Posterior vena cava (tissue), 2 donors: ENCODE data around the gene ABRACL. TPM values are rescaled to one million over a fixed set of nuclear protein-coding genes. Genes with fewer than 3 reads are reported as not detected.
"Not testable (repeated sequence)": the region's sequence is repeated elsewhere in the genome, so short reads cannot be mapped to it uniquely, and the experiment has no call there.

Experiments used
- DNase-seq: peaks from one replicate; pipeline ENCODE4 v3.0.0-alpha.2; 2020; ENCODE audit warnings: low spot score
- intact Hi-C, 2 donors: fragments of 100-400 bp; cut with DNase I; formaldehyde crosslinking; loops; one replicate each; pipeline versions ENCODE4 v1.14.1 to v1.14.2; 2022 to 2023
- total RNA-seq, 2 donors: library from RNA; stranded (reverse); fragmentation: NEBNext Ultra II Directional; extraction: Animal tissue kit (Norgen Biotek cat#: 25700); gene quantifications; one replicate each; pipeline ENCODE4 v1.2.1, GENCODE V29; 2021
- donor health status: DM: yes; HTN: yes; CAD: no.
- donor health status: DM: yes; HTN: yes; CAD: no.

ABRACL gene
- total RNA-seq, 2 donors from 2014 or later, result 15.0 to 16.2 TPM

DNA sequence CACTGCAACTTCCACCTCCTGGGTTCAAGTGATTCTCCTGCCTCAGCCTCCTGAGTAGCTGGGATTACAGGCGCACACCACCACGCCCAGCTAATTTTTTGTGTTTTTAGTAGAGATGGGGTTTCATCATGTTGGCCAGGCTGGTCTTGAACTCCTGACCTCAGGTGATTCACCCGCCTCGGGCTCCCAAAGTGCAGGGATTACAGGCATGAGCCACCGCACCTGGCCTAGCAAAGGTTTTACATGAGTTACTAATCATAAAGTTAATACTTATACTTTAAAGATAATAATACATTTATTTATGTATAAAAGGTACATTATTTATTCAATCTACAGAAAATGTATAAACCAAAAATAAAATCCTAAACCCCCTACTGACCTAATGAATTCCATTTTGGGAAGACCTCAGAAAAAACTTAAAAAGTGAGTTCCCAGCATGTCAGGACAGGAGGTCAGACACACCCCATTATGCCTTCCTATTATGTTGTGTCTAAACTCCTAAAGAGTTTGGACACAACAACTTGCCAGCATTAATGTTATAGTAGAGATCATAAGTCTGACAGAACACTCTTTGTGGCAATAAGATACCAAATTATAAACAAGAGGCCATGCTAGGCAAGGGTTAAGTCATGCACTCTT, 21.7 kb downstream of the ABRACL start:
- intact Hi-C loops, result not testable (repeated sequence)

DNA sequence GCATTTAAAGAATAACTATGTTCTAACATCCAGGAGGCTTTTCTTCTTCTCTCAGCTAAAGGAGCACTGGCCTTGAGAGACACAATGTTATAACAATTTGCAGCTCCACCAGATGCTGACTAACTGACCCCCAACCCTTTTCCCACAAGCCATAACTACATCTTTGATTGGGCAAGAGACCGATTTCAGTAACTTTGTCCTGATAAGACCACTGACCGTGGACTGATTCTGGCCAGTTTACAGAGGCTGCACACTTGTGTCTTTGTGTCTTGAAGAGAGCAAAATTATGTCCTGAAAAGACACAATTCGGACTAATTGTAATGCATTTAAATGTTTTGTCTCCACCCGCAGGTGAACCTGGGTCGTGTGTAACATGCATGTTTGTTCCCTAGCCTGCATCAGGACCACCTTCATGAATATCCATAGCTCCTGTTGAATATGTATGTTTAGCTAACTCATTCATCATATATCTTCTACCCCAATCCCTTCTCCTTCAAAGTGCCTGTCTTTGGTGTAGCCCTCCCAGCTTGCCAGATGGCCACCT, 22.3 kb downstream of the ABRACL start:
- intact Hi-C loops, result loop anchor here in 1 of 2 donors (1.0 kb wide), 1 partner anchor 26 kb away; no protein-coding TSS in a partner anchor

More for the DNA sequence above, 21.7 kb downstream of the ABRACL start:
- not testable (repeated sequence) for DNase-seq

DNA sequence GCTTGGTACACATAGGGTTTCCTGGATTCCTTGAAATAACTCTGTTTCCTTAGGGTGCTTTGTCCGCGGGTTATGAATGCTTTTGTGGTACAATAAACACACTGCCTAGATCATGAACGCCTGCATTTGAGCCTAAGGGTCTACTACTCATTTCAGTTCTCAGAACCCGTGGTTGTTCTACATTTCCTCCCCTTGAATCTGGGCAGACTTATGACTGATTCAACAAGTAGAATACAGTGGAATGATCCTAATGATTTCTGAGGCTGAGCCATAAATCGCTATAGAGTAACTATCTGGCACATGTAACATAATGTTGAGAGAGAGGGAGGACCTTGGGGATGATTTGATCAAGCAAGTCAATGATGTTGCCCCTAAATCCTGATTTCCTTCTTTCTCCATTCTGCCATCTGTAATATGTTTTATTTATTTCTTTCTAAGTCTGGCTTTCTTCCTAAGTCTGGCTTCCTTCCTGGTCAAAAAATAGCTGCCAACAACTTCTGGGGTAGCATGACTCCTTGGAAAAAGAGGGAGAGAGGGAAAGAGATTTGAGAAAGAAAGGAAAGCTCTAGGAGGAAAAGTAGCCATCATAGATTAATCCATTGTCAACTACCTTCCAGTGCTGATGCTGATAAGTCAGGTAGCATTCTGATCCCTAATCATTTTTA, 23.0 kb downstream of the ABRACL start:
- DNase-seq, result no peak
- intact Hi-C loops, result loop anchor here in 1 of 2 donors (1.0 kb wide), 1 partner anchor 26 kb away; no protein-coding TSS in a partner anchor

More for the DNA sequence above, 22.3 kb downstream of the ABRACL start:
- no peak for DNase-seq

DNA sequence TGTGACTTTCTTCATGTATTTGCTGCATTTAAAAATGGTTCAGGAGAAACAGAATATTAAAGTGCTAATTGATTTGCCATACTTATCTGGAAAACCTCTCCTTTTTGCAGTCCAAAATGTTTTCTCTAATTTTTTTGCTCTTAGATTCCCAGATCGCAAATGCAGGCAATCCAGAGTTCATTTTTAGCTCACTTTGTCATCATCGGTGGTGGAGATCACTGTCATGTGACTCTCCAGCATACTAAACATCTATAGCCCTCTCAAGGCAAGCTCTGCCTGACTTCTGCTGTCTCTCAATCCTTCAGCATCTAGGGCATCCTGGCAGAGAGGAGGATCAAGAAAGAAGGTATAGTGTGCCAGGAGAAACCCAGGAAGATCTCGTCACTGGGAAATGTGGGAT, 24.8 kb downstream of the ABRACL start:
- intact Hi-C loops, result no loop called here
- no peak for DNase-seq

DNA sequence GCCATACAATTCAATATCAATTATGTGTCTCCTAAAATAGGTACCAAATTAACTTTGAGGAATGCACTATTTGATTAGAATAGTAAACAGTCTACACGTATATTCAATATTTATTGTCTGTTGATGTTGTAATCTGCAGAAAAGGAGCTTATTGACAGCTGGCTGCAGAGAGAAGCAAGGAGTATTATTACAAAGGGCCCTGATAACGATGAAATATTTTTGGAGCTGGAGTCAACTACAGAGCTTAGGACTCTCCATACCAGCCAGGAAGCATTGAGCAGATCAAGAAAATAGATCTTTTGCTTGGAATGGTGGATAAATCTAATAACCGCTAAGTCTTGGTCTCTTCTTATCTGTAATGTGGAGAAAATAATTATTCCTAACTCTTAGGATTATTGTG, 25.5 kb downstream of the ABRACL start:
- no peak for DNase-seq
- intact Hi-C loops, result no loop called here

DNA sequence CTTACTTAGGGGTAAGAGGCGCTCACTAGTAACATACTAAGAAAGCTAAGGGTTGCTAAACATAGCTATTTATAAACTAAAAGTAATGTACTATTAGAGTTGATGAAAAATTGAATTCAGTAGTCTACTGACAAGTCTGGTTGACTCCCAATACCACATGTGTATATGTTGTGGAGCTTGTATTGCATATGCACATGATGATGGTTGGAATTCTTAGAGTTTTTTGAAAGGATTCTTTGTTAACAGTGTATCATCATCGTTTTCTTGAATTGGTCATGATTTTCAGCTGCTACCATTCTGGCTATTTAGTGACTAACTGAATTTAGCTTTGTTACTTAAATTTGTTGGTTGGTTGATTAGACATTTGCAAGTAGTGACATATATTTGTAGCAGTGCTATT, 27.2 kb downstream of the ABRACL start:
- intact Hi-C loops, result no loop called here

DNA sequence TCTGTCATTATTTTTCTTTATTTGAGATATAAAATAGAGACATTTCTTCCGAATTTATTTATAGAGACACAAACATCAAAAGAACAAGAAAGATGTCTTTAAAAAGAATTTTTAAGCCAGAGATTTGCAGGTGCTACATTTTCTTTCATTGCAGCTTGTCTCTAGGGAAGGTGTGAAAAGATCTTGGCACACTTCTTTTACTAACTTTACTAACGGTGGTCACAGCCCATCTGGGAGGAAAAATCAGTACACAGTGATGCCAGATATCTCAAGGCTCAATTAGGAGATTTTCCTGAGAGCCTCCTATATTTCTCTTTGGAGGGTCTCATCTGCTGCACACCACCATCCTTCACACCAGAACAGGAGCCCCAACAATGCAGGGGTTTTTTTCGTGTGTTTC, 29.5 kb downstream of the ABRACL start:
- DNase-seq, result no peak
- intact Hi-C loops, result no loop called here

More for the DNA sequence above, 27.2 kb downstream of the ABRACL start:
- DNase-seq, result no peak

DNA sequence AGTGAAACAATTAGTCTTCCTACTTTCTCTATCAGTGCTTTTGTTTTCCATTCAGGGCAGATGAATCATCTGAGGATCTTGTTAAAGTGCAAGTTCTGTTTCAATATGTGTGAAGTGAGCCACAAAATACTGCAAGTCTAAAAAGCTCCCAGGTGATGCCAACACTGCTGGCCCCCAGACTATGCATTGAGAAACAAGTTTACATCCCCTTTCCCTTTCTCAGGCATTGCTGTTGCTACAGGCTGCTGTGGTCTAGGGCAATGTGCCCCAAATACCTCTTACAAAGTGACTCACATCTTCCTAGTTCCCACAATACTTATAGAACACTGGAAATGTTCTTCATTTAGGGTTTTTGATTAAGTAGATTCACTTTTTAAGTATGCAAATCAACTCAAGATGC, 31.8 kb downstream of the ABRACL start:
- intact Hi-C loops, result no loop called here
- DNase-seq, result no peak

DNA sequence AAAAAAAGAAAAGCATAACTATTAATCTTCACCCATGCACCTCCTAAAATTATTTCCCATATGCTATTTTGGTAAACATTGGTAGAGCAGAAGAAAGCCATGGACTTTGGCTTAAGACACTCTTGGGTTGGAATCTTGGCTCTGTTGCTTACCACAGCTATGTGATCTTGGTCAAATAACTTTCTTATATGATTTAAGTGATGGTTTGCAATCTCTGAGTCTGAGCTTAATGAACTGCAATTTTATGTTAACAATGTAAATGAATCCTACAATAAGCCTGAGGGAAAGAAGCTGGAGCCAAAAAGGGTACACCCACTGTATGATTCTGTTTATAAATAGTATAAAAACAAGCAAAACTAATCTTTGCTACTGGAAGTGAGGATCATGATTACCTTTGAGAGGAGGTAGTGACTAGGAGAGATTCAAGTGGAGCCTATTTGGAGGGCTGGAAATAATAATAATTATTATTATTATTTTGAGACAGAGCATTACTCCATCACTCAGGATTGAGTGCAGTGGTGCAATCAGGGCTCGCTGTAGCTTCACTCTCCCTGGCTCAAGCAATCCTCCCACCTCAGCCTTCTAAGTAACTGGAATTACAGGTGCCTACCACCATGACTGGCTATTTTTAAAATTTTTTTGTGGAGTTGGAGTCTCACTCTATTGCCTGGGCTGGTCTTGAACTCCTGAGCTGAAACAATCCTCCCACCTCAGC, 34.5 kb downstream of the ABRACL start:
- intact Hi-C loops, result no loop called here

DNA sequence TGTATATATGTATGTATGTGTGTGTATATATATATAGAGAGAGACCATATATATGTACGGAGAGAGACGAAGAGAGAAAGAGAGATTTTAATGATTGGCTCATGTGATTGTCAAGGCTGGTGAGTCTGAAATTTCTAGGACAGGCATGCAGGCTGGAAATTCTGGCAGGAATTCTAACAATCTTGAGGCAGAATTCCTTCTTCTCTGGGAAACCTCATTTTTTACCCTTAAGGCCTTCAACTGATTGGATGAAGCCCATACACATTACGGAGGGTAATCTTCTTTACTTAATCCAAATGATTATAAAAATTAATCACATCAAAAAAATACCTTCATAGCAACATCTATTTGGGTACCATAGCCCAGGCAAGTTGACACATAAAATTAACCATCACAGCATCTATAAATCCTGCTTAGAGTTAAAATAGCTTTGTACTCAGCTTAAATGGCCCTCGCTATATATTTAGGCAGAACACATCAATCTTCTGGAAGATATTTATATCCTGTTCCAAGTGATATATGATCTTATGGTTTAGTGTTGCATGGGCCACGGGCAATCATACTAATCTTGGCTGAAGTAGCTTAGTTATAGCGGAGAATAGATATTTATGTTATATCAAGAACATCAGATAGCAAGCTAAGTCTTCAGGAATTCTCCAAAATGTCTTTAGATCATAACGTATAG, 36.6 kb downstream of the ABRACL start:
- DNase-seq, result no peak
- intact Hi-C loops, result no loop called here

More for the DNA sequence above, 34.5 kb downstream of the ABRACL start:
- DNase-seq, result no peak

DNA sequence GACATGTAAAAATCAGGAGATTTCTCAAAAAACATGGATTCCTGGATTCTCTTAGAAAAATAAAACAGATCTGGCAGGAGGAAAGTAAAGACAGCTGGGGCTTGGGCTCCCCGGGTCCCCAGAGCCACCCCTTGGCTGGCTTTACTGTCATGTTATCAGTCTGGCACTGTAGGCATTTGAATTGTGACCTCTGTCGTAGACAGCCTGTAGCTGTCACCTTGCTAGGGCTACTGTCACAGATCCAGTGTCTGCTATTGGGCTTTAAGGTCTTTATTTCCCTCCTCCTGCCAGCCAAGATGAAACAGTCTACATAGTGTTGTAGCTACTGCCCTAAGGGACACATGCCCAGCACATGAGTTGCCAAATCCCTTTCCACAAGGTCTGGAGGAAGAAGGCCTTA, 37.5 kb downstream of the ABRACL start:
- intact Hi-C loops, result no loop called here
- DNase-seq, result no peak

DNA sequence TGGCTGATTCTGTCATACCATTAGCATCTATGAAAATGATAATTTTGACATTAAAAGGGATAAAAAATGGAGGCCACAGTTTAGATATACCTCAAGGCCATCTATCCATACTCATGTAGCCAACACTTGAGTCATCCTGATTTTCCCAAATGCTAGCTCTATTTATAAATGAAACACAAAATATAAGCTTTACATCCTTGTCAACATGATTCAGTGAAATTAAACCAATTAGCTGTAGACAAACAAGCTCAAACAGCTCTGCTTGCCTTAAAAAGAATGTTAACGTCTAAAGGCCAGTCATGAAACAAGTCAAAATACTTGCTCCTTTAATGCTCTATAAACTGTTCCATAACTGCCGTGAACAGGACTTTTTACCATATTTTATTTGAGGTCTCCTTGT, 40.3 kb downstream of the ABRACL start:
- DNase-seq, result no peak
- intact Hi-C loops, result no loop called here

DNA sequence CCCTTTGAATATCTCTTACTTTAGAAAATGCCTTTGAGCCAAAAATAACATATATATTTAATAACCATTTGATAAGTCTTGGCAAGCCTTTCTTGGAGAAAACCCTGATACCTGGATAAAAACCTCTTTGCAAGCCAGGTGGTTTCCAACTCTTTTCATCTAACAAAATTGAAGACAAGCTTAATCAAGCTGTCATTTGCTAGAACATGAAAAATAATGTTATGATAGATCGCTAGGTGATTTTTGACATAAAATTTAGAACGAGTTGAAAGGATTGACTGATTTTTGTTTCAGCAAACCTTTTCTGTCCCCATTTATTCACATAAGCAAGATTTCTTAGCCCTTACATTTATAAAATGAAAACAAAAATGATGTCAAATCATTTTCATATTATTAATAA, 44.6 kb downstream of the ABRACL start:
- intact Hi-C loops, result no loop called here
- DNase-seq, result no peak

DNA sequence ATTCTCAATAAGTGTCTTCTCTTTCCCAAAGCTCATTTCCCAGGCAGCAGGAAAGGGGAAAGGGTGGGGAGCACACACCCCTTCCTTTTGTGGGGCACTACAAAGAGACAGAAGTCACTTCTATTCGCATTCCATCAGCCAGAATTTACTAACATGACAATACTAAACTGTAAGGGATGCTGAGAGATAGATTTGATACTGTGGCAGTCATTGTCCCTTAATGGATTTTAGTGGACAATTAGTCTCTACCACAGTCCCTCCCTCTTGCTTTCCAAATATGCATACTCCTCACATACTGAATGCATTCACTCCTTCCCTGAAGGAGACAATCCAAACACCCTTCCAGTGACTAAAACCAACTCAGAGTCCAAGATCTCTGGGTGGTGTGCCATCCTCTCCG, 50.5 kb downstream of the ABRACL start:
- intact Hi-C loops, result no loop called here
- DNase-seq, result no peak

DNA sequence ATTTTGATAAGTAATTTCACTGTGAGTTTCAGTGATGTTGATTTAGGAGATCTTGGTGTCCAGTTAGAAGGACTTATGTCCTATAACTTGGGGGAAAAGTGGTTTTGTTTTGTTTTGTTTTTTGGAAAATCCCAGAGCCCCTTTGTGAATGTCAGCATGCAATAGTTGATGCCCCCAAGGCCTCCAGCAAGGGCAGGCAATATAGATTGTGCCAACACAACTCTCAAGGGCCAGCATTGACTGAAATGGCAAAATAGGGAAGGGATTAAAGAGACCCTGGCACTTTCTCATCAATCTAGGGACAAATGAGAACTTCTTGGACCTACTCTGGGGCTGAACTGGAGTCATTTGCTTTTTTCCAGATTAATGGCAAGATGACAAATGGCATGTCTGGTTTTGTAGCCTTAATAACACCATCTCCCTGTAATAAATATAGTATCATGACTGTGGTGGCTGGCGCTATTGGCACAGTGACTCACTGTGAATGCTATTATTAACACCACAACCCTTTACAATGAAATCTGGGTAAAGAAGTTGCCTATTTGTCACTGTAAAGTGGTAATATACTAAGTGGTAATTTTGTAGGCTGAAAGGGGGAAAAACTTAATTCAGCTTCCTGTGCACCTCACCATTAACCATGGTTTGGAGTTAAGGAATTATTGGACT, 51.8 kb downstream of the ABRACL start:
- intact Hi-C loops, result no loop called here
- no peak for DNase-seq

DNA sequence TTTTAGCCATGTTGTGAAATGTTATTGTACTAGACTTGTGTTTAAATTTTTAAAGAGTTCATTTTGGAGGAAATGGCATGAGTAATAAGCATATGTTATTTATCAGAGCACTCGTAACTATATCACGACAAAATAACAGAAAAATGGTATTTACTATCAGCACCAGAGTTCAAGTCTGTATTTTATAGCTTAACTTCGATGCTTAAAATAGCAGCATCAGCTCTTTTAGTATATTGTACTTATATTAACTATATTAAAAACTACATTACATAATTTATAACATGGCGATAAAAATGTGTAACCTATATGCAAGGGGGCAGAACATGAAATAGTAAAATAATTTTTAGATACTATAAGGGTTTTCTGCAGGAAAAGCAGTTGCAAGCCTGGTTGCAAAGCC, 52.9 kb downstream of the ABRACL start:
- no peak for DNase-seq
- intact Hi-C loops, result no loop called here

DNA sequence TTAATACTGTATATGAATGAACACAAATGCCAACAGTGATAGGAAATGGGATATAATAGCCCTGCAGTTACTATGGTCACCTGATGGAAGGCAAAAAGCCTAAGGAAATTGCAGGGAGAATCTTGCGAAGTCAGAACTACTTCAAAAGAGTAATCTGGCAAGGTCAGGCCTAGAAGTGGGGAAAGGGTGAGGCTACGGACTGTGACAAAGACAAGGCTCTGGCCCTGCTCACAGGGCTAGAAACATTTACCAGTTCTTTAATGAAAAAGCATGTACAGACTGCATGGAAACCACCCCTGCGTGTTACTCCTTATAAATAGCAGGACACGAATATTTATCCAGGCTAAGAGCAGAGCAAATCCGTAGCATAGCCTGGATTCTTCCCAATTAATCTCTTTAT, 53.8 kb downstream of the ABRACL start:
- intact Hi-C loops, result no loop called here

DNA sequence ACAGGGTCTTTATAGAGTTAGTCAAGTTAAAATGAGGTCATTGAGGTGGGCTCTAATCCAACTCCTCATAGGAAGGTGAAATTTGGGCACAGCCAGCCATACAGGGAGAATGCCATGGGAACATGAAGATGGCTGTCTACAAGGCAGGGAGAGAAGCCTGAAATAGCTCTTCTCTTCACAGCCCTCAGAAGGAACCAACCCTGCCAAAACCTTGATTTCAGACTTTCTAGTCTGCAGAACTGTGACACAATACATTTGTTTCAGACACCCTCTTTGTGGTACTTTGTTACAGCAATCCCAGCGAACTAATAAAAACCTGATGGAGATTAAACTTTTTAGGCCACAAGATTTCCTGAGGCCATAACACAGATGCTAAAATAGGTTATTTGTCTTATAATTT, 63.3 kb downstream of the ABRACL start:
- intact Hi-C loops, result no loop called here
- no peak for DNase-seq

More for the DNA sequence above, 53.8 kb downstream of the ABRACL start:
- DNase-seq, result no peak
